GM23338 (cell line): Measurements from ENCODE around the gene MAN1B1. TPM values are rescaled to one million over a fixed set of nuclear protein-coding genes. Genes with fewer than 3 reads are reported as not detected.

ENCODE experiments used
- ATAC-seq: fragments of 200-7000 bp; cut with Tn5 transposase; 3 replicates; pipeline ENCODE4 v1.9.1; 2020
- DNase-seq: peaks from one replicate; pipeline ENCODE4 v3.0.0-alpha.2; 2015; ENCODE audit warnings: low spot score
- H2AFZ ChIP-seq: fragments of 200-600 bp; sonication (generic); 2 replicates; pipeline ENCODE4 v1.8.0; 2016; ENCODE audit warnings: antibody characterized with exemption, mild to moderate bottlenecking, moderate library complexity
- H3F3A ChIP-seq: fragments of 200-600 bp; sonication (generic); replicated peaks from 2 replicates; pipeline ENCODE4 v1.8.0; 2017; ENCODE audit warnings: antibody characterized with exemption, mixed run types, low read depth
- H3K27ac ChIP-seq: fragments of 200-600 bp; sonication (generic); 2 replicates; pipeline ENCODE4 v1.6.1; 2016; ENCODE audit warnings: low read depth
- H3K27me3 ChIP-seq: fragments of 200-600 bp; sonication (generic); 2 replicates; pipeline ENCODE4 v1.8.0; 2016; ENCODE audit warnings: mild to moderate bottlenecking, mixed run types, moderate library complexity; ENCODE audit not compliant: insufficient read depth
- H3K36me3 ChIP-seq: fragments of 200-600 bp; sonication (generic); 2 replicates; pipeline ENCODE4 v1.8.0; 2016; ENCODE audit warnings: mild to moderate bottlenecking; ENCODE audit not compliant: insufficient read depth
- H3K4me1 ChIP-seq: fragments of 200-600 bp; sonication (generic); 2 replicates; pipeline ENCODE4 v1.8.0; 2016; ENCODE audit warnings: mild to moderate bottlenecking, moderate library complexity; ENCODE audit not compliant: insufficient read depth
- H3K4me2 ChIP-seq: fragments of 200-600 bp; sonication (generic); 2 replicates; pipeline ENCODE4 v1.7.1; 2017; ENCODE audit warnings: mixed run types
- H3K4me3 ChIP-seq: fragments of 200-600 bp; sonication (generic); 2 replicates; pipeline ENCODE4 v1.6.1; 2016; ENCODE audit warnings: mixed run types
- H3K79me2 ChIP-seq: fragments of 200-600 bp; sonication (generic); replicated peaks from 2 replicates; pipeline ENCODE4 v1.8.0; 2017; ENCODE audit warnings: mild to moderate bottlenecking; ENCODE audit not compliant: insufficient read depth
- H3K9me2 ChIP-seq: fragments of 200-600 bp; sonication (generic); 2 replicates; pipeline ENCODE4 v1.8.0; 2017; ENCODE audit not compliant: insufficient read depth
- H4K20me1 ChIP-seq: fragments of 200-600 bp; sonication (generic); replicated peaks from 2 replicates; pipeline ENCODE4 v1.8.0; 2017; ENCODE audit warnings: mild to moderate bottlenecking; ENCODE audit not compliant: insufficient read depth
- H3K27ac Mint-ChIP-seq: 2 replicates; pipeline ENCODE4 v1.8.0; 2020; ENCODE audit warnings: inconsistent platforms, mild to moderate bottlenecking, moderate library complexity, mixed read lengths
- H3K27me3 Mint-ChIP-seq: 3 replicates; pipeline ENCODE4 v1.8.0; 2022; ENCODE audit warnings: low read depth, mild to moderate bottlenecking, moderate library complexity, mixed read lengths, inconsistent platforms; ENCODE audit not compliant: insufficient read depth, poor library complexity
- H3K36me3 Mint-ChIP-seq: 3 replicates; pipeline ENCODE4 v1.8.0; 2021; ENCODE audit warnings: low read depth, mild to moderate bottlenecking, inconsistent platforms, moderate library complexity, mixed read lengths
- H3K4me1 Mint-ChIP-seq: 3 replicates; pipeline ENCODE4 v1.8.0; 2020; ENCODE audit warnings: mild to moderate bottlenecking, inconsistent platforms, mixed read lengths
- H3K4me3 Mint-ChIP-seq: 3 replicates; pipeline ENCODE4 v1.8.0; 2021; ENCODE audit warnings: moderate library complexity, mild to moderate bottlenecking, inconsistent platforms, mixed read lengths
- H3K9me3 Mint-ChIP-seq: 3 replicates; pipeline ENCODE4 v1.8.0; 2020; ENCODE audit warnings: moderate library complexity, mild to moderate bottlenecking, inconsistent platforms, mixed read lengths
- CREB1 ChIP-seq: fragments of 250-450 bp; sonication (Bioruptor Pico); IDR thresholded peaks from 2 replicates; pipeline ENCODE4 v1.5.0; 2020; ENCODE audit warnings: low read depth, mild to moderate bottlenecking, moderate library complexity
- EZH2 ChIP-seq: fragments of 200-600 bp; sonication (generic); IDR thresholded peaks from one replicate; pipeline ENCODE4 v1.8.0; 2017; ENCODE audit warnings: antibody characterized with exemption, mild to moderate bottlenecking, low read depth; ENCODE audit not compliant: unreplicated experiment
- NANOG ChIP-seq: IDR thresholded peaks from 2 replicates; pipeline ENCODE4 v1.6.1; 2016; ENCODE audit warnings: antibody characterized with exemption, borderline replicate concordance
- POLR2AphosphoS5 ChIP-seq: IDR thresholded peaks from 2 replicates; pipeline ENCODE4 v1.6.1; 2016; ENCODE audit warnings: antibody characterized with exemption, low read depth
- ZNF114 ChIP-seq: fragments of 250-450 bp; sonication (Bioruptor Pico); IDR thresholded peaks from 2 replicates; pipeline ENCODE4 v1.5.0; 2020; ENCODE audit warnings: mild to moderate bottlenecking, moderate library complexity
- polyA plus RNA-seq: library from polyadenylated mRNA; unstranded; fragments of >200 nt; fragmentation: Nextera tagmentation; extraction: Ambion mirVana; gene quantifications from 2 replicates; pipeline ENCODE4 v1.2.1, GENCODE V29; 2016
- total RNA-seq: library from RNA; depleted of rRNA; stranded (reverse); fragments of >200 nt; shearing (Covaris generic); gene quantifications from 2 replicates; pipeline ENCODE4 v1.2.3, GENCODE V29; 2014
- TF ChIP-seq, protein P1 (sequence below), 2 experiments: fragments of 200-600 bp in 1 of 2; sonication (generic) in 1 of 2; conservative IDR thresholded peaks; 2 replicates each; pipeline versions ENCODE4 v1.5.1 to v1.6.1; 2016 to 2017; ENCODE audit warnings: antibody characterized with exemption in 2 of 2, low read depth in 2 of 2, mild to moderate bottlenecking in 2 of 2, moderate library complexity in 1 of 2
- TF ChIP-seq, protein P2 (sequence below): IDR thresholded peaks from one replicate; pipeline ENCODE4 v1.6.1; 2018; ENCODE audit warnings: antibody characterized with exemption; ENCODE audit not compliant: unreplicated experiment
- TF ChIP-seq, protein P3 (sequence below): IDR thresholded peaks from 2 replicates; pipeline ENCODE4 v1.6.1; 2016; ENCODE audit warnings: antibody characterized with exemption
- TF ChIP-seq, protein P4 (sequence below): fragments of 250-450 bp; sonication (Bioruptor Pico); IDR thresholded peaks from 2 replicates; pipeline ENCODE4 v1.5.0; 2020; ENCODE audit warnings: mild to moderate bottlenecking, moderate library complexity

The MAN1B1 gene
- total and polyA plus RNA-seq, 2 experiments from 2014 or later = 15.7 to 39.9 TPM

DNA sequence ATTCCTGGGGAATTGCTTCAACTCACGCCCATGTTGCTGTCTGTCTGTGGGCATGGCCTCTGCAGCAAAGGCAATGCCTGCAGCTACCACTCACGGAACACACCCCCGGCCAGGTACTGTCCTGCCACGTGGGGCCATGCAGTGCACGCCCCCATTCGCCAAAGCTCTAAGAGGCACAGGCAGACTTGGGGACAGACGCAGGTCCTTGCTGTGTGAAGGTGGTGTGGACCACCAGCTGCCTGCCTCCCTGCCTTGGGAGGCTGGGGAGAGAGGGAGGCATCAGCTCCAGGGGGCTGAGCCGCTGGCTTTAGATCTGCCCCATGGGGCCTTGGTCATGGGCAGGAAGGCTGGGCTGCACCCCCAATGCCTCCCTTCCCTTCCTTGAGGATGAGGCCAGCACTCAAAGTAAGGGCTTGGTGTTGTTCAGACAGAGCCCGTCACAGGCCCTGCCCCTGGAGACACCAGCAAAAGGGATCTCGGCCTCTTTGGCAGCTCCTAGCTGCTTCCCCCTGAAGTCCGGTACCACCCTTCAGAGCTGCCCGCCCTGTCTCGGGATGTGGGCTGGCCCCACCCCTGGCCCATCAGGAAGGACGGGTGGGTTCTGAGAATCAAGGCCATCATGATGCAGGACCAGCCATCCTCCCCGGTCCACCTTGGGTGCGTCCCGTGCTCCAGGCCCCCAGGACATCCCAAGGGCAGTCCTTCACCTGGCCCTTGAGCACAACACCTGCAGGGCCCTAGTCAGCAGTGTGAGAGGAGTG lies 54.4 kb downstream of the MAN1B1 start (continued):
- TF ChIP-seq, protein P1, sequence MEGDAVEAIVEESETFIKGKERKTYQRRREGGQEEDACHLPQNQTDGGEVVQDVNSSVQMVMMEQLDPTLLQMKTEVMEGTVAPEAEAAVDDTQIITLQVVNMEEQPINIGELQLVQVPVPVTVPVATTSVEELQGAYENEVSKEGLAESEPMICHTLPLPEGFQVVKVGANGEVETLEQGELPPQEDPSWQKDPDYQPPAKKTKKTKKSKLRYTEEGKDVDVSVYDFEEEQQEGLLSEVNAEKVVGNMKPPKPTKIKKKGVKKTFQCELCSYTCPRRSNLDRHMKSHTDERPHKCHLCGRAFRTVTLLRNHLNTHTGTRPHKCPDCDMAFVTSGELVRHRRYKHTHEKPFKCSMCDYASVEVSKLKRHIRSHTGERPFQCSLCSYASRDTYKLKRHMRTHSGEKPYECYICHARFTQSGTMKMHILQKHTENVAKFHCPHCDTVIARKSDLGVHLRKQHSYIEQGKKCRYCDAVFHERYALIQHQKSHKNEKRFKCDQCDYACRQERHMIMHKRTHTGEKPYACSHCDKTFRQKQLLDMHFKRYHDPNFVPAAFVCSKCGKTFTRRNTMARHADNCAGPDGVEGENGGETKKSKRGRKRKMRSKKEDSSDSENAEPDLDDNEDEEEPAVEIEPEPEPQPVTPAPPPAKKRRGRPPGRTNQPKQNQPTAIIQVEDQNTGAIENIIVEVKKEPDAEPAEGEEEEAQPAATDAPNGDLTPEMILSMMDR (conservative IDR thresholded peaks at IDR 0.05; ENCODE audit: low read depth in 2 of 2) = no peak
- no peak for TF ChIP-seq CREB1 (CRISPR knock-in tag)
- TF ChIP-seq ZNF114 (CRISPR knock-in tag) = no peak
- TF ChIP-seq POLR2AphosphoS5 = no peak
- no peak for TF ChIP-seq NANOG
- TF ChIP-seq, protein P2, sequence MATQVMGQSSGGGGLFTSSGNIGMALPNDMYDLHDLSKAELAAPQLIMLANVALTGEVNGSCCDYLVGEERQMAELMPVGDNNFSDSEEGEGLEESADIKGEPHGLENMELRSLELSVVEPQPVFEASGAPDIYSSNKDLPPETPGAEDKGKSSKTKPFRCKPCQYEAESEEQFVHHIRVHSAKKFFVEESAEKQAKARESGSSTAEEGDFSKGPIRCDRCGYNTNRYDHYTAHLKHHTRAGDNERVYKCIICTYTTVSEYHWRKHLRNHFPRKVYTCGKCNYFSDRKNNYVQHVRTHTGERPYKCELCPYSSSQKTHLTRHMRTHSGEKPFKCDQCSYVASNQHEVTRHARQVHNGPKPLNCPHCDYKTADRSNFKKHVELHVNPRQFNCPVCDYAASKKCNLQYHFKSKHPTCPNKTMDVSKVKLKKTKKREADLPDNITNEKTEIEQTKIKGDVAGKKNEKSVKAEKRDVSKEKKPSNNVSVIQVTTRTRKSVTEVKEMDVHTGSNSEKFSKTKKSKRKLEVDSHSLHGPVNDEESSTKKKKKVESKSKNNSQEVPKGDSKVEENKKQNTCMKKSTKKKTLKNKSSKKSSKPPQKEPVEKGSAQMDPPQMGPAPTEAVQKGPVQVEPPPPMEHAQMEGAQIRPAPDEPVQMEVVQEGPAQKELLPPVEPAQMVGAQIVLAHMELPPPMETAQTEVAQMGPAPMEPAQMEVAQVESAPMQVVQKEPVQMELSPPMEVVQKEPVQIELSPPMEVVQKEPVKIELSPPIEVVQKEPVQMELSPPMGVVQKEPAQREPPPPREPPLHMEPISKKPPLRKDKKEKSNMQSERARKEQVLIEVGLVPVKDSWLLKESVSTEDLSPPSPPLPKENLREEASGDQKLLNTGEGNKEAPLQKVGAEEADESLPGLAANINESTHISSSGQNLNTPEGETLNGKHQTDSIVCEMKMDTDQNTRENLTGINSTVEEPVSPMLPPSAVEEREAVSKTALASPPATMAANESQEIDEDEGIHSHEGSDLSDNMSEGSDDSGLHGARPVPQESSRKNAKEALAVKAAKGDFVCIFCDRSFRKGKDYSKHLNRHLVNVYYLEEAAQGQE = no peak
- no peak for TF ChIP-seq EZH2

DNA sequence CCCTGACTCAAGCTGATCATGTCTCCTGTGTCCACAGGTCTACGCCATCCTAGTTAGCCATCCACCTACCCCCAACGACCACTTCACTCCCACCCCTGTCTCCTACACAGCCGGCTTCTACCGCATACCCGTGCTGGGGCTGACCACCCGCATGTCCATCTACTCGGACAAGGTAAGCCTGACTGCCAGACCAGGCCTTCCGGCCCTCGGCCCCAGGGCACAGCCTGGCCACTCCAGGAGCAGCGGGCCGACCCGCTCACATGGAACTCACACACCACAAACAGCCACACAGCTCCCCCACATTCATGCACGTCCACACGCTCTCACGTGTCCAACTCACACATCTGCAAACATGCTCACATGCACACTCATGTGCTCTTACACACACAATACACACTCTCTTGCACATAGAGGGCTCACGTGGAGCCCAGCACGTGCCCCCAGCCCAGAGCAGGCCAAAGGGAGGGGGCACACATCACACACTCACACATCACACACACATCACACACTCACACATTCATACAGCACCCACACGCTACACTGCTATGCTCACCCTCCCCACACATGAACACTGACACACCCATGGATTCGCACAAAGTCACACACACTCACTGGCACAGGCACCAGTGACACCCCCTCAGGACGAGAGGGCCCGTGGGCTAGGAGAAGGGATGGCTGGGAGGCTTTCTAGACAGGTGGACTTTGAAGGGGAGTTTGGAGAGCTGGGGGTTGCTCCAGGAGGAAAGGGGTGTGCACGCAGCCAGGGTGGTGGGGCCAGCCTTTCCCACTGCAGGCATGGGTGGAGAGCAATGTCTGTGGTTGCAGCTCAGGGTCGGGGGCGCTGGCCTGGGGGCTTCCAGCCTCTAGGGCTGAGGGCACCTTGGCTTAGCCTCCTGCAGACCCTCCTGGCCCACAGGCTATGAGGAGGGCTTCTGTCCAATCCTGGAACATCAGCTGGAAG lies 55.5 kb downstream of the MAN1B1 start:
- H3K4me3 Mint-ChIP-seq = no peak overlapping the region
- H3K27me3 Mint-ChIP-seq = peaks cover 49% of the 10 kb centered on the region
- TF ChIP-seq, protein P3, sequence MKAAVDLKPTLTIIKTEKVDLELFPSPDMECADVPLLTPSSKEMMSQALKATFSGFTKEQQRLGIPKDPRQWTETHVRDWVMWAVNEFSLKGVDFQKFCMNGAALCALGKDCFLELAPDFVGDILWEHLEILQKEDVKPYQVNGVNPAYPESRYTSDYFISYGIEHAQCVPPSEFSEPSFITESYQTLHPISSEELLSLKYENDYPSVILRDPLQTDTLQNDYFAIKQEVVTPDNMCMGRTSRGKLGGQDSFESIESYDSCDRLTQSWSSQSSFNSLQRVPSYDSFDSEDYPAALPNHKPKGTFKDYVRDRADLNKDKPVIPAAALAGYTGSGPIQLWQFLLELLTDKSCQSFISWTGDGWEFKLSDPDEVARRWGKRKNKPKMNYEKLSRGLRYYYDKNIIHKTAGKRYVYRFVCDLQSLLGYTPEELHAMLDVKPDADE = no peak
- TF ChIP-seq, protein P4, sequence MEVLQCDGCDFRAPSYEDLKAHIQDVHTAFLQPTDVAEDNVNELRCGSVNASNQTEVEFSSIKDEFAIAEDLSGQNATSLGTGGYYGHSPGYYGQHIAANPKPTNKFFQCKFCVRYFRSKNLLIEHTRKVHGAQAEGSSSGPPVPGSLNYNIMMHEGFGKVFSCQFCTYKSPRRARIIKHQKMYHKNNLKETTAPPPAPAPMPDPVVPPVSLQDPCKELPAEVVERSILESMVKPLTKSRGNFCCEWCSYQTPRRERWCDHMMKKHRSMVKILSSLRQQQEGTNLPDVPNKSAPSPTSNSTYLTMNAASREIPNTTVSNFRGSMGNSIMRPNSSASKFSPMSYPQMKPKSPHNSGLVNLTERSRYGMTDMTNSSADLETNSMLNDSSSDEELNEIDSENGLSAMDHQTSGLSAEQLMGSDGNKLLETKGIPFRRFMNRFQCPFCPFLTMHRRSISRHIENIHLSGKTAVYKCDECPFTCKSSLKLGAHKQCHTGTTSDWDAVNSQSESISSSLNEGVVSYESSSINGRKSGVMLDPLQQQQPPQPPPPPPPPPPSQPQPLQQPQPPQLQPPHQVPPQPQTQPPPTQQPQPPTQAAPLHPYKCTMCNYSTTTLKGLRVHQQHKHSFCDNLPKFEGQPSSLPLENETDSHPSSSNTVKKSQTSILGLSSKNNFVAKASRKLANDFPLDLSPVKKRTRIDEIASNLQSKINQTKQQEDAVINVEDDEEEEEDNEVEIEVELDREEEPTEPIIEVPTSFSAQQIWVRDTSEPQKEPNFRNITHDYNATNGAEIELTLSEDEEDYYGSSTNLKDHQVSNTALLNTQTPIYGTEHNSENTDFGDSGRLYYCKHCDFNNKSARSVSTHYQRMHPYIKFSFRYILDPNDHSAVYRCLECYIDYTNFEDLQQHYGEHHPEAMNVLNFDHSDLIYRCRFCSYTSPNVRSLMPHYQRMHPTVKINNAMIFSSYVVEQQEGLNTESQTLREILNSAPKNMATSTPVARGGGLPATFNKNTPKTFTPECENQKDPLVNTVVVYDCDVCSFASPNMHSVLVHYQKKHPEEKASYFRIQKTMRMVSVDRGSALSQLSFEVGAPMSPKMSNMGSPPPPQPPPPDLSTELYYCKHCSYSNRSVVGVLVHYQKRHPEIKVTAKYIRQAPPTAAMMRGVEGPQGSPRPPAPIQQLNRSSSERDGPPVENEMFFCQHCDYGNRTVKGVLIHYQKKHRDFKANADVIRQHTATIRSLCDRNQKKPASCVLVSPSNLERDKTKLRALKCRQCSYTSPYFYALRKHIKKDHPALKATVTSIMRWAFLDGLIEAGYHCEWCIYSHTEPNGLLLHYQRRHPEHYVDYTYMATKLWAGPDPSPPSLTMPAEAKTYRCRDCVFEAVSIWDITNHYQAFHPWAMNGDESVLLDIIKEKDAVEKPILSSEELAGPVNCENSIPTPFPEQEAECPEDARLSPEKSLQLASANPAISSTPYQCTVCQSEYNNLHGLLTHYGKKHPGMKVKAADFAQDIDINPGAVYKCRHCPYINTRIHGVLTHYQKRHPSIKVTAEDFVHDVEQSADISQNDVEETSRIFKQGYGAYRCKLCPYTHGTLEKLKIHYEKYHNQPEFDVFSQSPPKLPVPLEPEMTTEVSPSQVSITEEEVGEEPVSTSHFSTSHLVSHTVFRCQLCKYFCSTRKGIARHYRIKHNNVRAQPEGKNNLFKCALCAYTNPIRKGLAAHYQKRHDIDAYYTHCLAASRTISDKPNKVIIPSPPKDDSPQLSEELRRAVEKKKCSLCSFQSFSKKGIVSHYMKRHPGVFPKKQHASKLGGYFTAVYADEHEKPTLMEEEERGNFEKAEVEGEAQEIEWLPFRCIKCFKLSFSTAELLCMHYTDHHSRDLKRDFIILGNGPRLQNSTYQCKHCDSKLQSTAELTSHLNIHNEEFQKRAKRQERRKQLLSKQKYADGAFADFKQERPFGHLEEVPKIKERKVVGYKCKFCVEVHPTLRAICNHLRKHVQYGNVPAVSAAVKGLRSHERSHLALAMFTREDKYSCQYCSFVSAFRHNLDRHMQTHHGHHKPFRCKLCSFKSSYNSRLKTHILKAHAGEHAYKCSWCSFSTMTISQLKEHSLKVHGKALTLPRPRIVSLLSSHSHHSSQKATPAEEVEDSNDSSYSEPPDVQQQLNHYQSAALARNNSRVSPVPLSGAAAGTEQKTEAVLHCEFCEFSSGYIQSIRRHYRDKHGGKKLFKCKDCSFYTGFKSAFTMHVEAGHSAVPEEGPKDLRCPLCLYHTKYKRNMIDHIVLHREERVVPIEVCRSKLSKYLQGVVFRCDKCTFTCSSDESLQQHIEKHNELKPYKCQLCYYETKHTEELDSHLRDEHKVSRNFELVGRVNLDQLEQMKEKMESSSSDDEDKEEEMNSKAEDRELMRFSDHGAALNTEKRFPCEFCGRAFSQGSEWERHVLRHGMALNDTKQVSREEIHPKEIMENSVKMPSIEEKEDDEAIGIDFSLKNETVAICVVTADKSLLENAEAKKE (CRISPR knock-in tag) = no peak
- no peak for TF ChIP-seq NANOG

More for the DNA sequence above, 55.5 kb downstream of the MAN1B1 start:
- Mint-ChIP-seq H3K4me1 (peaks cover 10% of the 10 kb centered on the region), H3K36me3 (no peaks in the 10 kb centered on the region), H3K27ac (no peak overlapping the region), H3K9me3 (no peaks in the 10 kb centered on the region)
- H3K27ac ChIP-seq = no peak overlapping the region
- no peak overlapping the region for H2AFZ ChIP-seq
- peaks cover 12% of the 10 kb centered on the region for H3K4me1 ChIP-seq
- no peaks in the 10 kb centered on the region for H3K79me2 ChIP-seq
- H4K20me1 ChIP-seq = no peaks in the 10 kb centered on the region
- no peak overlapping the region for H3K4me2 ChIP-seq
- no peaks in the 10 kb centered on the region for H3K36me3 ChIP-seq
- H3K4me3 ChIP-seq = no peak overlapping the region
- ATAC-seq (no peak), DNase-seq (no peak)
- H3K9me2 ChIP-seq = no peaks in the 10 kb centered on the region
- H3F3A ChIP-seq = no peaks in the 10 kb centered on the region
- peaks cover 42% of the 10 kb centered on the region for H3K27me3 ChIP-seq
